ENCODE data around the gene BCAP31.

DNA sequence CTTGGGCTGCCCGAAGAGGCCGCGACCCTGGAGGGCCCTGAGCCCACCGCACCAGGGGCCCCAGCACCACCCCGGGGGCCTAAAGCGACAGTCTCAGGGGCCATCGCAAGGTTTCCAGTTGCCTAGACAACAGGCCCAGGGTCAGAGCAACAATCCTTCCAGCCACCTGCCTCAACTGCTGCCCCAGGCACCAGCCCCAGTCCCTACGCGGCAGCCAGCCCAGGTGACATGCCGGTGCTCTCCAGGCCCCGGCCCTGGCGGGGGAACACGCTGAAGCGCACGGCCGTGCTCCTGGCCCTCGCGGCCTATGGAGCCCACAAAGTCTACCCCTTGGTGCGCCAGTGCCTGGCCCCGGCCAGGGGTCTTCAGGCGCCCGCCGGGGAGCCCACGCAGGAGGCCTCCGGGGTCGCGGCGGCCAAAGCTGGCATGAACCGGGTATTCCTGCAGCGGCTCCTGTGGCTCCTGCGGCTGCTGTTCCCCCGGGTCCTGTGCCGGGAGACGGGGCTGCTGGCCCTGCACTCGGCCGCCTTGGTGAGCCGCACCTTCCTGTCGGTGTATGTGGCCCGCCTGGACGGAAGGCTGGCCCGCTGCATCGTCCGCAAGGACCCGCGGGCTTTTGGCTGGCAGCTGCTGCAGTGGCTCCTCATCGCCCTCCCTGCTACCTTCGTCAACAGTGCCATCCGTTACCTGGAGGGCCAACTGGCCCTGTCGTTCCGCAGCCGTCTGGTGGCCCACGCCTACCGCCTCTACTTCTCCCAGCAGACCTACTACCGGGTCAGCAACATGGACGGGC lies 1.0 kb upstream of the BCAP31 start:
- TF ChIP-seq, protein P1, sequence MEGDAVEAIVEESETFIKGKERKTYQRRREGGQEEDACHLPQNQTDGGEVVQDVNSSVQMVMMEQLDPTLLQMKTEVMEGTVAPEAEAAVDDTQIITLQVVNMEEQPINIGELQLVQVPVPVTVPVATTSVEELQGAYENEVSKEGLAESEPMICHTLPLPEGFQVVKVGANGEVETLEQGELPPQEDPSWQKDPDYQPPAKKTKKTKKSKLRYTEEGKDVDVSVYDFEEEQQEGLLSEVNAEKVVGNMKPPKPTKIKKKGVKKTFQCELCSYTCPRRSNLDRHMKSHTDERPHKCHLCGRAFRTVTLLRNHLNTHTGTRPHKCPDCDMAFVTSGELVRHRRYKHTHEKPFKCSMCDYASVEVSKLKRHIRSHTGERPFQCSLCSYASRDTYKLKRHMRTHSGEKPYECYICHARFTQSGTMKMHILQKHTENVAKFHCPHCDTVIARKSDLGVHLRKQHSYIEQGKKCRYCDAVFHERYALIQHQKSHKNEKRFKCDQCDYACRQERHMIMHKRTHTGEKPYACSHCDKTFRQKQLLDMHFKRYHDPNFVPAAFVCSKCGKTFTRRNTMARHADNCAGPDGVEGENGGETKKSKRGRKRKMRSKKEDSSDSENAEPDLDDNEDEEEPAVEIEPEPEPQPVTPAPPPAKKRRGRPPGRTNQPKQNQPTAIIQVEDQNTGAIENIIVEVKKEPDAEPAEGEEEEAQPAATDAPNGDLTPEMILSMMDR (IDR thresholded peaks at IDR 0.05), result no peak
- no peak for TF ChIP-seq EP300 (IDR thresholded peaks at IDR 0.05)
- TF ChIP-seq POLR2A (IDR thresholded peaks at IDR 0.05), result no peak
- no peak for TF ChIP-seq POLR2AphosphoS5 (IDR thresholded peaks at IDR 0.05)

Measured in gastroesophageal sphincter (tissue), 3 donors.